IPS-18c (cell line): Measurements from ENCODE around the gene INA.

Experiments
- H3K4me3 ChIP-seq: 2 replicates; pipeline ENCODE4 v1.7.0; 2013; ENCODE audit warnings: low read depth, mild to moderate bottlenecking, low read length, moderate library complexity; ENCODE audit not compliant: insufficient read depth
- H3K9me3 ChIP-seq: one replicate; pipeline ENCODE4 v1.6.1; 2013; ENCODE audit warnings: mild to moderate bottlenecking, low read length, moderate library complexity; ENCODE audit not compliant: control insufficient read depth, insufficient read depth

The INA gene

GRCh38 chr10:103310197-103310596, 33.3 kb downstream of the INA start:
- no peaks in the 10 kb centered on the region for H3K9me3 ChIP-seq
- H3K4me3 ChIP-seq = no peak overlapping the region

GRCh38 chr10:103316087-103316486, 39.1 kb downstream of the INA start:
- no peaks in the 10 kb centered on the region for H3K9me3 ChIP-seq
- H3K4me3 ChIP-seq = no peak overlapping the region

DNA sequence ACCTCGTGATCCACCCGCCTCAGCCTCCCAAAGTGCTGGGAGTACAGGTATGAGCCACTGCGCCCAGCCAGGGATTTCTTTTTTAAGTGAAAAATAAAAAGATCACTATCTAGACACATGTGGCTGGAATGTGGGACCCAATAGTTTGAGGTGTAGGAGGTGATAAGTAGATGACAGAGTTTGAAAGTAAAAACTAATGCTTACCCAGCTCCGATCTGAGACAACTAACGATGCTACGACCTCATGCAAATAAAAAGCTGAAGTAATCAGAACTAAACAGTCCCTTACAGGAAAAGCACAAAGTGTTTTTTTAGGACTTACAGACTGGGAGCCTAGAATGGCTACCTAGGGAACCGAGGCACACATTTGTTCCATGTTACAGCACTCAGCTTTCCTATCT, 51.0 kb downstream of the INA start:
- no peaks in the 10 kb centered on the region for H3K9me3 ChIP-seq
- no peak overlapping the region for H3K4me3 ChIP-seq

- no peak overlapping the region for H3K4me3 ChIP-seq
- H3K9me3 ChIP-seq = no peaks in the 10 kb centered on the region
Observed at GRCh38 chr10:103333934-103334520, 57.1 kb downstream of the INA start.

- no peak overlapping the region for H3K4me3 ChIP-seq
- no peaks in the 10 kb centered on the region for H3K9me3 ChIP-seq
Observed at GRCh38 chr10:103334567-103334966, 57.6 kb downstream of the INA start.

DNA sequence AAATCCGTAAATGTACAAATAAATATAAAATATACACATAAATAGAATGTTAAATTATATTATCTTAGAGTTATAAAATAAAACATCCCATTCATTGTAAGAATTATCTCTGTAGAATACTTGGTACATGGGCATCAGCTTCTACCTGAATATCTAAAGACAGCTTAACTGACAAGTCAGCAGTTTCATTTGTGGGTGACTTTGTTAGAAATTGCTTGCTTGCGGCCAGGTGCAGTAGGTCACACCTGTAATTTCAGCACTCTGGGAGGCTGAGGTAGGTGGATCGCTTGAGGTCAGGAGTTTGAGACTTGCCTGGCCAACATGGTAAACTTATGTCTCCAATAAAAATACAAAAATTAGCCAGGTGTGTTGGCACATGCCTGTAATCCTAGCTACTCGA, 59.4 kb downstream of the INA start:
- H3K9me3 ChIP-seq = no peaks in the 10 kb centered on the region
- no peak overlapping the region for H3K4me3 ChIP-seq
